NCI-H1436 treated with DMSO at 0.1 percent for 48 hours (cell line): Measurements from ENCODE around the gene PDE9A.

Source experiments
- DNase-seq: peaks from one replicate; lab custom pipeline; 2025; lab: John Stamatoyannopoulos, UW

PDE9A gene

DNA sequence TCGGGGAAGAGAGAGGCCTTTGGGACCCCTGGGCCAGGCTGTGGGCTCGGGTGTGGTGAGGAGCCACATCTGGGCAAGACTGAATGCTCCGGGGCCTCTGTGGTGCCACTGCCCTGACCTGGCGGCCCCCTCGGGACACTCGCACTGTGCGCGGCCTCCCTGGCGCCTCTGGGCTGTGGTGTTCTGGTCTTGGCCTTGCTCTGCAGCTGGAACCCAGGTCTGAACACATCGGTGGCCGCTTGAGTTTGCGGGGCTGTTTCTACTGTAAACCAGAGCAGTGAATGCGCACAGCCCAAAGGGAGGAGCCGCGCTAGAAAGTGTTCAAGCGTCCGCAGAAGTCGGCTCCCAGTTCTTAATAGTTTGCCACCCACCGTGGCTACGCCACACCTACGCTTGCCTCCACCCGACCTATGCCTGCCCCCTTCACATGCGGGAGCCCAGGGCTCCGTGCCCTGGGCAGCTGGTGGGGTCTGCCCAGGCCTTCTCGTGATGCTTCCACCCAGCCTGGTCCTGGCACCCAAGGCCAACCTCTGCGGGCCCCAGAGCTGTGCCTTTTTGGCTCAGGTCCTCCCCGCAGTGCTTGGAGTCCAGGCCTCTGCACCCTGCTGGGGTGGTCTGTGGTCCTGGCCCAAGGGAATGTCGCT, 4.4 kb downstream of the PDE9A start:
- no peak for DNase-seq

GRCh38 chr21:42658320-42659105, 5.1 kb downstream of the PDE9A start:
- no peak for DNase-seq

DNA sequence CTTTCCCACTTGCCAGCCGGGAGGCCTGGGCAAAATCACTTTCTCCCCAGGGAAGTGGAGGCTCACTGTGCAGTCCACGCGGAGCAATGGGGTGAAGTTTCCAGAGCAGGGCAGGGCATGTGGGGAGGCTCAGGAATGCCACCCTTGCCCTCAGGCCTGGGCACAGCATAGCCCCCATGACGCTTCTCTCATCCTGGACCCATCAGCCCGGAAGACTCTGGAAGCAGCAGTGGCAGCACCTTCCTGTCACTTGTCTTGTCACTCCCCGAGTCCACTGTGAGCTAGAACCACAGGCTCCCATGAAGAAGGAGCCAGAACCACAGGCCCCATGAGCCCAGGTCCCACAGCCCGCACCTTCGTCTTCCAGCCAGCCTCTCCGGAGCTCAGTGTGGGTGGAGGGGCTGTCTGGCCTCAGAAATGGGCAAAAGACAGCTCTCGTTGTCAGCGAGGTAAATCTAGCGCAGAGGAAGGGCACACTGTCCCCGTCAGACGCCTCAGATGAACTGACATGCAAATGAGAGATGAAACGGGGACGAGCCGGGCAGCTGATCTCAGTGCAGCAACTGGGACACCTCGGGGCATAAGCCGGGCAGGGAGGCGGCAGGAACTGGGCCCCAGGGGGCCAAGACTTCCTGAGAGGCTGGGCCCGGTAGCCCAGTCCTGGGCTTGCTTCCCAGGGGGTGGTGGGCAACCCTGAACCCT, 6.1 kb downstream of the PDE9A start:
- no peak for DNase-seq

DNA sequence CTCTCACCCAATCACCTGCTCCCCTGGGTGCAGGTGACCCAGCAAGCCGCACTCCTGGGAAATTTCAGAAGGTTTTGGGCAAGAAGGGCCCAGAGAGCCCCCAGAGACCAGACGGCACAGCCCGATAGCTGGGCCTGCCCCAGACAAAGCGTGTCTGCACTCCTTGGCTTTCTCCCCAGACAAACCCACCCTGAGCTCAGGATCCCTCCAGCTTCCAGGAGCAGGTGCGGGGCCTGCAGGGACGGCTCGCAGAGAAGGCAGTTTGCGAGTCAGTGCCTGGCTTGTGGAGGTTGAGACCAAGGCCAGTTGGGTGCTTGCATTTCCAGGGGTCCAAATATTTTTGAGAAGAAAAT, 6.7 kb downstream of the PDE9A start:
- DNase-seq = no peak

DNA sequence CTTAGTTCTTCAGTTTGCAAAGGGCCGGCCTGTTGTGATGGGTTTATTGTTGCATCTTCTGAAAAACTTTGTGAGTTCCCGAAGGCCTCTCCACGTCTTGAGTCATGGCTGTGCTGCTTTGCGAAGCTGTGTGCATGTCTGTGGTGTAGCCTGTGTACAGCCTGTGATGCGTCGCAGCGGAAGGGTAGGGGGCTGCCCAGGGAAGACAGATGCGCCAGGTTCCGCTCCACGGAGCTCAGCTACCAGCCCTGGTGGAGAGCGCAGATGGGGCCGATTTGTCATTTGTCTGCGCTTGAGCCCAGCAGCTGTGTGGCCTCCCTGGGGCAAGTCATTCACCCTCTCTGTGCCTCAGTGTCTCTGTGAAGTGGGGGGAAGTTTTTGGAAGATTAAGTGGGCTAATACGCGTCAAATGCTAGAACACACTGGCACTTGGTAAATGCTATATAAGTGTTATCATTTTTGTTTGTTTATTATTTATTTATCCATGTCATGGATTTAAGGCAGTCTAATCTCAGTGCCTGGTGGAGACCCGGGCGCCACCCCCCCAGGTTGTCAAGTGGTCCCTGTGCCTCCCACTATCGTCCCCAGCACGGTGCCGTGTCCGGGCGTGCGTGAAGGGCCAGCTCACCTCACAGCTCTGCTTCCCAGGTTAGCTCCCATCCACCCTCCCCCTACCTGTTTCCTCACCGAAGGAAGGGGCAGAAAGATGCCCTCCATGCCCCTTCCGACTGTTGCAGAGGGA, 8.4 kb downstream of the PDE9A start:
- no peak for DNase-seq

GRCh38 chr21:42662430-42663199, 9.2 kb downstream of the PDE9A start:
- no peak for DNase-seq

- no peak for DNase-seq
Observed at GRCh38 chr21:42663200-42663750, 9.9 kb downstream of the PDE9A start.

DNA sequence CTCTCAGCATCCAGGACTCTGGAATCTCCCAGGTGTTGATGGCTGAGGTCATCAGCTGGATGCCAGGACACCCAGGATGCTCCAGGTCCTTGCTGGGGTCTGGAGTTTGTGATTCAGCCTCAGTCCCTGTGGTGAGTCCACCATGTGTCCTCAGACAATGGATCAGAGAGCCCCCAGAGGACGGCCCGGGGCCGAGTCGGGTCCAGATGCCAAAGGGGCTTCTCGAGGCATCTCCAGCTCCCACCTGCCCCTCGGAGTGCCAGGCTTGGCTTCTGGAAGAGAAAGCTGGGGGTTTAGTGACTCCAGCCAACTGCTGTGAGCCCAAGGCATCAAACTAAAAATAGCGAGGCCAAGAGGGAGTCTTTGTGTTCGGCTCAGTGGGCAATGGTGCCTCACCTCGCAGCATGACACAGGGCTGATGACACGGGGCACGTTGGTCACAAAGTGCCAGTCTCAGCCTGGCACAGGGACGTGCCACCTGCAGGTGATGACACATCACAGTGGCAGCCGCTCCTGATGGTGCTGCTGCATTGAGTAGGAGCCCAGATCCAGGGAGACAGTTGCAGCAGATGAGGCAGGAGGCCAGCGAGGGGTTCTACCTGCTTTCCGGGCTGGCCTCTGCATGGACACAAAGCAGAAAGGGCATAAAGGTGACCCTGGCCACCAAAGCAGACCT, 10.6 kb downstream of the PDE9A start:
- no peak for DNase-seq

- no peak for DNase-seq
Observed at GRCh38 chr21:42664614-42665013, 11.2 kb downstream of the PDE9A start.

GRCh38 chr21:42665026-42665425, 11.6 kb downstream of the PDE9A start:
- DNase-seq = no peak

- DNase-seq = no peak
Observed at GRCh38 chr21:42665484-42665883, 12.1 kb downstream of the PDE9A start.

- DNase-seq = no peak
Observed at GRCh38 chr21:42666023-42666747, 12.8 kb downstream of the PDE9A start.

GRCh38 chr21:42666925-42667324, 13.5 kb downstream of the PDE9A start:
- no peak for DNase-seq

- DNase-seq = no peak
Observed at GRCh38 chr21:42668298-42668992, 15.0 kb downstream of the PDE9A start.

DNA sequence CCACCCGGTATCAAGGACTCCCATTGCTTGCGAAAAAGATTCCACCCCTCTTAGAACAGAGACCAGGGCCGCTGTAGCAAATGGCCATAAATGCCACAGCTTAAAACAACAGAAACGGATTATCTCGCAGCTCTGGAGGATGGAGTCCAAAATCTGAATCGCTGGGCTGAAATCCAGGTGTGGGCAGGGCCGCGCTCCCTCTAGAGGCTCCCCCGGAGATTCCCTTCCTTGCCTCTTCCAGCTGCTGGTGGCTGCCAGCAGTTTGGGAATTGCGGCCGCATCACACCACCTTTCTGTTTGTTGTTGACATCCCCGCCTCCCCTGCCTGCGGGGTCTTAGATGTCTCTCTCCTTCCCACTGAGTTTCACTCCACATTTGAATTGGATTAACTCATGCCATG, 15.6 kb downstream of the PDE9A start:
- no peak for DNase-seq

DNA sequence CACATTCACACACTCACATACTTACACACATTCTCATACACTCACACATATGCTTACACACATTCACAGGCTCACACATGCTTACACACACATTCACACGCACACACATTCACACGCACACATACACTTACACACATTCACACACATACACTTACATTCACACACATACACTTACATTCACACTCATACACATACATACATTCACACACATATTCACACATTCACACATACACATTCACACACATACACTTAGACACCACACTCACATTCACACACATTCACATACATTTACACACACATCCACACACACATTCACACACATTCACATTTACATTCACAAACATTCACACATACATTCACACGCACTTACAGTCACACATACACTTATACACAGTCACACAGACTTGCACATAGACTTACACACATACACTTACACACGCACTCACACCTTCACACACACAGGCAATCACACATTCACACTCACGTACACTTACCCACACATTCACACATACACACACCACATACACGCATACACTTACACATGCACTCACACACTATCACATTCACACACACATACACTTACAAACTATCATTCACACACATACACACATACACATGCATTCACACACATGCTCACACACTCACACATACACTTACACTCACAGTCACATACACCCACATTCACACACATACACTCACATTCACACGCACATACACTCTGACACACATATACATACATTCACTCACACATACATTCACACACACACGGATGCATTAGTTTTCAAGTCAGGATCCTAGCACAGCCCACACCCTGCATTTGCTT, 16.8 kb downstream of the PDE9A start:
- no peak for DNase-seq

GRCh38 chr21:42670884-42671283, 17.5 kb downstream of the PDE9A start:
- no peak for DNase-seq

DNA sequence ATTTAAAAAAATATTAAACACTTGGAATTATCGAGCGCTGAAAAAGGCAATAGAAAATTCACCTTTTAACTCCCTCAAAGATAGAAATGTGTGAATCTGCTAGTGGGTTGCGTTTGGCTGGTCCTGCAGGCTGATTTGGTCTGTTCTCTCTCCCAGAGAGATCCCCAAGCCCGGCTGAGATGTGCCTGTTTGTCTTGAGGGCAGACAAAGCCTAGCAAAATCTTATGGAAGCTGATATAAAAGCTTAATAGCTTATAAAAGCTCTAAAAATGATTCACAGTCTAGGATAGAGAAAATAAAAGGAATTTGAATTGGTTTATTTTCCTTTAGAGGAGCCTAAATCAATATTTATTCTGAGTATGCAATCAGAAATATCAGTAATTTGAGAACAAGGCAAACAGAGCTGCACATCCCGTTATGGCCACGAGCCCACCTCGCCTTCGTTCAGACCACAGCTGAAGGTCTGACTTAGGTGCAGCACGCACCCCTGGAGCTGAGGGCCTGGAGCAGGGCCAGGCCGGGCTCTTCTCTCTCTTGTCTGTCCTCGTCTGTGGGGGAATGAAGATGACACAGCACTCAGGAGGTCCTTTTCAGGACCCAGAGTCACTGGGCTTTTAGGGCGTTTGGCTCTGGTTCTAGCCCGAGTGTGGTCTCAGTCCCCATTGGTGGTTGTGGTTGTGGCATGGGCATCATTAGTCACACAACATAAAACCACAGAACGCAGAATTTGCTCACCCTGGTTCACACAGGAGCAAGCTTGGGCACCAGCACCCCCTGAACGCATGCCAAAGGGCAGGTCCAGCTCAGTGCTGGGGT, 18.6 kb downstream of the PDE9A start:
- no peak for DNase-seq
